GM23338 (cell line): Measurements from ENCODE around the gene IL17REL. TPM values are rescaled to one million over a fixed set of nuclear protein-coding genes. Genes with fewer than 3 reads are reported as not detected.

Experiments
- ATAC-seq: fragments of 200-7000 bp; cut with Tn5 transposase; 3 replicates; pipeline ENCODE4 v1.9.1; 2020
- DNase-seq: peaks from one replicate; pipeline ENCODE4 v3.0.0-alpha.2; 2015; ENCODE audit warnings: low spot score
- H2AFZ ChIP-seq: fragments of 200-600 bp; sonication (generic); 2 replicates; pipeline ENCODE4 v1.8.0; 2016; ENCODE audit warnings: antibody characterized with exemption, mild to moderate bottlenecking, moderate library complexity
- H3F3A ChIP-seq: fragments of 200-600 bp; sonication (generic); replicated peaks from 2 replicates; pipeline ENCODE4 v1.8.0; 2017; ENCODE audit warnings: antibody characterized with exemption, mixed run types, low read depth
- H3K27ac ChIP-seq: fragments of 200-600 bp; sonication (generic); 2 replicates; pipeline ENCODE4 v1.6.1; 2016; ENCODE audit warnings: low read depth
- H3K27me3 ChIP-seq: fragments of 200-600 bp; sonication (generic); 2 replicates; pipeline ENCODE4 v1.8.0; 2016; ENCODE audit warnings: mild to moderate bottlenecking, mixed run types, moderate library complexity; ENCODE audit not compliant: insufficient read depth
- H3K36me3 ChIP-seq: fragments of 200-600 bp; sonication (generic); 2 replicates; pipeline ENCODE4 v1.8.0; 2016; ENCODE audit warnings: mild to moderate bottlenecking; ENCODE audit not compliant: insufficient read depth
- H3K4me1 ChIP-seq: fragments of 200-600 bp; sonication (generic); 2 replicates; pipeline ENCODE4 v1.8.0; 2016; ENCODE audit warnings: mild to moderate bottlenecking, moderate library complexity; ENCODE audit not compliant: insufficient read depth
- H3K4me2 ChIP-seq: fragments of 200-600 bp; sonication (generic); 2 replicates; pipeline ENCODE4 v1.7.1; 2017; ENCODE audit warnings: mixed run types
- H3K4me3 ChIP-seq: fragments of 200-600 bp; sonication (generic); 2 replicates; pipeline ENCODE4 v1.6.1; 2016; ENCODE audit warnings: mixed run types
- H3K79me2 ChIP-seq: fragments of 200-600 bp; sonication (generic); replicated peaks from 2 replicates; pipeline ENCODE4 v1.8.0; 2017; ENCODE audit warnings: mild to moderate bottlenecking; ENCODE audit not compliant: insufficient read depth
- H3K9me2 ChIP-seq: fragments of 200-600 bp; sonication (generic); 2 replicates; pipeline ENCODE4 v1.8.0; 2017; ENCODE audit not compliant: insufficient read depth
- H4K20me1 ChIP-seq: fragments of 200-600 bp; sonication (generic); replicated peaks from 2 replicates; pipeline ENCODE4 v1.8.0; 2017; ENCODE audit warnings: mild to moderate bottlenecking; ENCODE audit not compliant: insufficient read depth
- H3K27ac Mint-ChIP-seq: 2 replicates; pipeline ENCODE4 v1.8.0; 2020; ENCODE audit warnings: inconsistent platforms, mild to moderate bottlenecking, moderate library complexity, mixed read lengths
- H3K27me3 Mint-ChIP-seq: 3 replicates; pipeline ENCODE4 v1.8.0; 2022; ENCODE audit warnings: low read depth, mild to moderate bottlenecking, moderate library complexity, mixed read lengths, inconsistent platforms; ENCODE audit not compliant: insufficient read depth, poor library complexity
- H3K36me3 Mint-ChIP-seq: 3 replicates; pipeline ENCODE4 v1.8.0; 2021; ENCODE audit warnings: low read depth, mild to moderate bottlenecking, inconsistent platforms, moderate library complexity, mixed read lengths
- H3K4me1 Mint-ChIP-seq: 3 replicates; pipeline ENCODE4 v1.8.0; 2020; ENCODE audit warnings: mild to moderate bottlenecking, inconsistent platforms, mixed read lengths
- H3K4me3 Mint-ChIP-seq: 3 replicates; pipeline ENCODE4 v1.8.0; 2021; ENCODE audit warnings: moderate library complexity, mild to moderate bottlenecking, inconsistent platforms, mixed read lengths
- H3K9me3 Mint-ChIP-seq: 3 replicates; pipeline ENCODE4 v1.8.0; 2020; ENCODE audit warnings: moderate library complexity, mild to moderate bottlenecking, inconsistent platforms, mixed read lengths
- CREB1 ChIP-seq: fragments of 250-450 bp; sonication (Bioruptor Pico); IDR thresholded peaks from 2 replicates; pipeline ENCODE4 v1.5.0; 2020; ENCODE audit warnings: low read depth, mild to moderate bottlenecking, moderate library complexity
- EZH2 ChIP-seq: fragments of 200-600 bp; sonication (generic); IDR thresholded peaks from one replicate; pipeline ENCODE4 v1.8.0; 2017; ENCODE audit warnings: antibody characterized with exemption, mild to moderate bottlenecking, low read depth; ENCODE audit not compliant: unreplicated experiment
- EZH2phosphoT487 ChIP-seq: fragments of 200-600 bp; sonication (generic); IDR thresholded peaks from one replicate; pipeline ENCODE4 v1.8.1; 2018; ENCODE audit warnings: antibody characterized with exemption; ENCODE audit not compliant: unreplicated experiment
- JUNB ChIP-seq: IDR thresholded peaks from one replicate; pipeline ENCODE4 v1.6.1; 2016; ENCODE audit warnings: antibody characterized with exemption; ENCODE audit not compliant: unreplicated experiment
- NANOG ChIP-seq: IDR thresholded peaks from 2 replicates; pipeline ENCODE4 v1.6.1; 2016; ENCODE audit warnings: antibody characterized with exemption, borderline replicate concordance
- POLR2AphosphoS5 ChIP-seq: IDR thresholded peaks from 2 replicates; pipeline ENCODE4 v1.6.1; 2016; ENCODE audit warnings: antibody characterized with exemption, low read depth
- STAT1 ChIP-seq: IDR thresholded peaks from one replicate; pipeline ENCODE4 v1.6.1; 2016; ENCODE audit warnings: antibody characterized with exemption; ENCODE audit not compliant: unreplicated experiment
- ZNF114 ChIP-seq: fragments of 250-450 bp; sonication (Bioruptor Pico); IDR thresholded peaks from 2 replicates; pipeline ENCODE4 v1.5.0; 2020; ENCODE audit warnings: mild to moderate bottlenecking, moderate library complexity
- ZNF331 ChIP-seq: fragments of 250-450 bp; sonication (Bioruptor Pico); IDR thresholded peaks from 2 replicates; pipeline ENCODE4 v1.5.0; 2020; ENCODE audit warnings: low read depth, mild to moderate bottlenecking, moderate library complexity
- polyA plus RNA-seq: library from polyadenylated mRNA; unstranded; fragments of >200 nt; fragmentation: Nextera tagmentation; extraction: Ambion mirVana; gene quantifications from 2 replicates; pipeline ENCODE4 v1.2.1, GENCODE V29; 2016
- total RNA-seq: library from RNA; depleted of rRNA; stranded (reverse); fragments of >200 nt; shearing (Covaris generic); gene quantifications from 2 replicates; pipeline ENCODE4 v1.2.3, GENCODE V29; 2014
- TF ChIP-seq, protein P1 (sequence below): IDR thresholded peaks from one replicate; pipeline ENCODE4 v1.6.1; 2018; ENCODE audit warnings: antibody characterized with exemption; ENCODE audit not compliant: unreplicated experiment
- TF ChIP-seq, protein P2 (sequence below), 2 experiments: fragments of 200-600 bp in 1 of 2; sonication (generic) in 1 of 2; conservative IDR thresholded peaks; 2 replicates each; pipeline versions ENCODE4 v1.5.1 to v1.6.1; 2016 to 2017; ENCODE audit warnings: antibody characterized with exemption in 2 of 2, low read depth in 2 of 2, mild to moderate bottlenecking in 2 of 2, moderate library complexity in 1 of 2
- TF ChIP-seq, protein P3 (sequence below): fragments of 250-450 bp; sonication (Bioruptor Pico); IDR thresholded peaks from 2 replicates; pipeline ENCODE4 v1.5.0; 2020; ENCODE audit warnings: mild to moderate bottlenecking, moderate library complexity

The IL17REL gene
- total and polyA plus RNA-seq, 2 experiments from 2014 or later, result 0.31 TPM; not detected in 1

DNA sequence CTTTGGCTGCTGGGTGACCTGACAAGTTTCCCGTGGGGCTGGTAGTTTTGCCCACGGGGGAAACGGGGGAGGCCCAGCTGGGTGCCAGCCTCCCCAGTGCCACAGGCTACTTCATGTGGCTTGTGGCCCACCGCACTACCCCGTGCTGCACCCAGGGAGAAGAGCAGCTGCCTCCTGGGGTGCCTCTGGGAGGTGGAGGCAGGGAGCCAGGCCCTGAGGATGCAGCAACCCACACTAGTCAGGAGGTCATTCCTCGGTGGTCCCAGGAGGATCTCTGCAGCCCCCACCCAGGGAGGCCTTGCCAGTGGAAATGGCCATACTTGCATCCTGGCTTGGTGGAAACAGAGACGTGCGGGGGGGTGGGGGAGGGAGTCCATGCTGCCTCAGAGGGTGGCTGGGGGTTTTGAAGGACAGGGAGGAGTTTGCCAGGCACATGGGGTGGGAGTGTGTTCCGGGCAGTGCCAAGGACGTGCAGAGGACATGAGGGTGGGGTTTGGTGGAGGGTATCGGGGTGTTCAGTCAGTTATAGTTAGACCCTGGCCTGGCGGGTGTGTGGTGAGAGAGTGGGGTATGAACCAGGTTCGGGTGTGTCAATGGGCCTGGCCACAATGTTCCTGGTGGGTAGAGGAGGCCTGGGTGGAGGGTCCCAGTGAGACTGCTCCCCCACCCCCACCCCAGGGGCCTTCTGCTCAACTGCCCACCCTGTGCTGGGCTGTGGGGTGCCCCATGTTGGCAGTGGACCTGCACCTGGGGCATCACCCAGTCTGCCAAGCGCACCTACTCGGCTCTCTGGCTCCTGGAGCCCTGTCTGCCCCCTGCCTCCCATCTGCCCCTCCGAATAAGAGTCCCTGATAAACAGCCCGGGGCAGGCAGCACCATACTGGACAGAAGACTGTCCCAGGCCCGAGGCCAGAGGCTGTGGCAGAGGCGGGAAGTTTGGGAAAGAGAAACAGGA lies 48.2 kb downstream of the IL17REL start (continued):
- TF ChIP-seq EZH2 (no peak), POLR2AphosphoS5 (no peak)

DNA sequence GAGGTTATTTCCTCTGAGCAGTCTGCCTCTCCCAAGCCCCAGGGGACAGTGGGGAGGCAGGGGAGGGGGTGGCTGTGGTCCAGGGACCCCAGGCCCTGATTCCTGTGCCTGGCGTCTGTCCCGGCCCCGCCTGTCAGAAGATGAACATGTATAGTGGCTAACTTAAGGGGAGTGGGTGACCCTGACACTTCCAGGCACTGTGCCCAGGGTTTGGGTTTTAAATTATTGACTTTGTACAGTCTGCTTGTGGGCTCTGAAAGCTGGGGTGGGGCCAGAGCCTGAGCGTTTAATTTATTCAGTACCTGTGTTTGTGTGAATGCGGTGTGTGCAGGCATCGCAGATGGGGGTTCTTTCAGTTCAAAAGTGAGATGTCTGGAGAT lies 48.9 kb downstream of the IL17REL start:
- Mint-ChIP-seq H3K9me3 (no peaks in the 10 kb centered on the region; the same call in 2 of the 3 replicates), H3K27me3 (peaks cover 9% of the 10 kb centered on the region), H3K4me3 (peak overlapping the region; percentile 26; the same call in 2 of the 3 replicates), H3K27ac (no peak overlapping the region), H3K4me1 (peaks cover 9% of the 10 kb centered on the region), H3K36me3 (peaks cover 19% of the 10 kb centered on the region)
- DNase-seq, result no peak
- H3K9me2 ChIP-seq, result no peaks in the 10 kb centered on the region
- no peaks in the 10 kb centered on the region for H3F3A ChIP-seq
- H3K36me3 ChIP-seq, result no peaks in the 10 kb centered on the region
- no peak overlapping the region for H3K4me2 ChIP-seq
- no peak overlapping the region for H3K27ac ChIP-seq
- 0 out of 2 replicates have a peak, but pooled peaks cover 5% of the 10 kb centered on the region for H4K20me1 ChIP-seq
- peaks cover 14% of the 10 kb centered on the region for H3K79me2 ChIP-seq
- no peak overlapping the region for H3K4me3 ChIP-seq
- no peak for ATAC-seq
- H3K4me1 ChIP-seq, result no peaks in the 10 kb centered on the region
- peaks cover 20% of the 10 kb centered on the region for H3K27me3 ChIP-seq
- no peak overlapping the region for H2AFZ ChIP-seq
- TF ChIP-seq, protein P1, sequence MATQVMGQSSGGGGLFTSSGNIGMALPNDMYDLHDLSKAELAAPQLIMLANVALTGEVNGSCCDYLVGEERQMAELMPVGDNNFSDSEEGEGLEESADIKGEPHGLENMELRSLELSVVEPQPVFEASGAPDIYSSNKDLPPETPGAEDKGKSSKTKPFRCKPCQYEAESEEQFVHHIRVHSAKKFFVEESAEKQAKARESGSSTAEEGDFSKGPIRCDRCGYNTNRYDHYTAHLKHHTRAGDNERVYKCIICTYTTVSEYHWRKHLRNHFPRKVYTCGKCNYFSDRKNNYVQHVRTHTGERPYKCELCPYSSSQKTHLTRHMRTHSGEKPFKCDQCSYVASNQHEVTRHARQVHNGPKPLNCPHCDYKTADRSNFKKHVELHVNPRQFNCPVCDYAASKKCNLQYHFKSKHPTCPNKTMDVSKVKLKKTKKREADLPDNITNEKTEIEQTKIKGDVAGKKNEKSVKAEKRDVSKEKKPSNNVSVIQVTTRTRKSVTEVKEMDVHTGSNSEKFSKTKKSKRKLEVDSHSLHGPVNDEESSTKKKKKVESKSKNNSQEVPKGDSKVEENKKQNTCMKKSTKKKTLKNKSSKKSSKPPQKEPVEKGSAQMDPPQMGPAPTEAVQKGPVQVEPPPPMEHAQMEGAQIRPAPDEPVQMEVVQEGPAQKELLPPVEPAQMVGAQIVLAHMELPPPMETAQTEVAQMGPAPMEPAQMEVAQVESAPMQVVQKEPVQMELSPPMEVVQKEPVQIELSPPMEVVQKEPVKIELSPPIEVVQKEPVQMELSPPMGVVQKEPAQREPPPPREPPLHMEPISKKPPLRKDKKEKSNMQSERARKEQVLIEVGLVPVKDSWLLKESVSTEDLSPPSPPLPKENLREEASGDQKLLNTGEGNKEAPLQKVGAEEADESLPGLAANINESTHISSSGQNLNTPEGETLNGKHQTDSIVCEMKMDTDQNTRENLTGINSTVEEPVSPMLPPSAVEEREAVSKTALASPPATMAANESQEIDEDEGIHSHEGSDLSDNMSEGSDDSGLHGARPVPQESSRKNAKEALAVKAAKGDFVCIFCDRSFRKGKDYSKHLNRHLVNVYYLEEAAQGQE, result no peak
- TF ChIP-seq EZH2, result no peak
- no peak for TF ChIP-seq CREB1 (CRISPR knock-in tag)
- TF ChIP-seq POLR2AphosphoS5, result no peak
- no peak for TF ChIP-seq ZNF331 (CRISPR knock-in tag)
- no peak for TF ChIP-seq ZNF114 (CRISPR knock-in tag)
- no peak for TF ChIP-seq EZH2phosphoT487
- TF ChIP-seq, protein P2, sequence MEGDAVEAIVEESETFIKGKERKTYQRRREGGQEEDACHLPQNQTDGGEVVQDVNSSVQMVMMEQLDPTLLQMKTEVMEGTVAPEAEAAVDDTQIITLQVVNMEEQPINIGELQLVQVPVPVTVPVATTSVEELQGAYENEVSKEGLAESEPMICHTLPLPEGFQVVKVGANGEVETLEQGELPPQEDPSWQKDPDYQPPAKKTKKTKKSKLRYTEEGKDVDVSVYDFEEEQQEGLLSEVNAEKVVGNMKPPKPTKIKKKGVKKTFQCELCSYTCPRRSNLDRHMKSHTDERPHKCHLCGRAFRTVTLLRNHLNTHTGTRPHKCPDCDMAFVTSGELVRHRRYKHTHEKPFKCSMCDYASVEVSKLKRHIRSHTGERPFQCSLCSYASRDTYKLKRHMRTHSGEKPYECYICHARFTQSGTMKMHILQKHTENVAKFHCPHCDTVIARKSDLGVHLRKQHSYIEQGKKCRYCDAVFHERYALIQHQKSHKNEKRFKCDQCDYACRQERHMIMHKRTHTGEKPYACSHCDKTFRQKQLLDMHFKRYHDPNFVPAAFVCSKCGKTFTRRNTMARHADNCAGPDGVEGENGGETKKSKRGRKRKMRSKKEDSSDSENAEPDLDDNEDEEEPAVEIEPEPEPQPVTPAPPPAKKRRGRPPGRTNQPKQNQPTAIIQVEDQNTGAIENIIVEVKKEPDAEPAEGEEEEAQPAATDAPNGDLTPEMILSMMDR (conservative IDR thresholded peaks at IDR 0.05; ENCODE audit: low read depth in 2 of 2), result no peak
- TF ChIP-seq, protein P3, sequence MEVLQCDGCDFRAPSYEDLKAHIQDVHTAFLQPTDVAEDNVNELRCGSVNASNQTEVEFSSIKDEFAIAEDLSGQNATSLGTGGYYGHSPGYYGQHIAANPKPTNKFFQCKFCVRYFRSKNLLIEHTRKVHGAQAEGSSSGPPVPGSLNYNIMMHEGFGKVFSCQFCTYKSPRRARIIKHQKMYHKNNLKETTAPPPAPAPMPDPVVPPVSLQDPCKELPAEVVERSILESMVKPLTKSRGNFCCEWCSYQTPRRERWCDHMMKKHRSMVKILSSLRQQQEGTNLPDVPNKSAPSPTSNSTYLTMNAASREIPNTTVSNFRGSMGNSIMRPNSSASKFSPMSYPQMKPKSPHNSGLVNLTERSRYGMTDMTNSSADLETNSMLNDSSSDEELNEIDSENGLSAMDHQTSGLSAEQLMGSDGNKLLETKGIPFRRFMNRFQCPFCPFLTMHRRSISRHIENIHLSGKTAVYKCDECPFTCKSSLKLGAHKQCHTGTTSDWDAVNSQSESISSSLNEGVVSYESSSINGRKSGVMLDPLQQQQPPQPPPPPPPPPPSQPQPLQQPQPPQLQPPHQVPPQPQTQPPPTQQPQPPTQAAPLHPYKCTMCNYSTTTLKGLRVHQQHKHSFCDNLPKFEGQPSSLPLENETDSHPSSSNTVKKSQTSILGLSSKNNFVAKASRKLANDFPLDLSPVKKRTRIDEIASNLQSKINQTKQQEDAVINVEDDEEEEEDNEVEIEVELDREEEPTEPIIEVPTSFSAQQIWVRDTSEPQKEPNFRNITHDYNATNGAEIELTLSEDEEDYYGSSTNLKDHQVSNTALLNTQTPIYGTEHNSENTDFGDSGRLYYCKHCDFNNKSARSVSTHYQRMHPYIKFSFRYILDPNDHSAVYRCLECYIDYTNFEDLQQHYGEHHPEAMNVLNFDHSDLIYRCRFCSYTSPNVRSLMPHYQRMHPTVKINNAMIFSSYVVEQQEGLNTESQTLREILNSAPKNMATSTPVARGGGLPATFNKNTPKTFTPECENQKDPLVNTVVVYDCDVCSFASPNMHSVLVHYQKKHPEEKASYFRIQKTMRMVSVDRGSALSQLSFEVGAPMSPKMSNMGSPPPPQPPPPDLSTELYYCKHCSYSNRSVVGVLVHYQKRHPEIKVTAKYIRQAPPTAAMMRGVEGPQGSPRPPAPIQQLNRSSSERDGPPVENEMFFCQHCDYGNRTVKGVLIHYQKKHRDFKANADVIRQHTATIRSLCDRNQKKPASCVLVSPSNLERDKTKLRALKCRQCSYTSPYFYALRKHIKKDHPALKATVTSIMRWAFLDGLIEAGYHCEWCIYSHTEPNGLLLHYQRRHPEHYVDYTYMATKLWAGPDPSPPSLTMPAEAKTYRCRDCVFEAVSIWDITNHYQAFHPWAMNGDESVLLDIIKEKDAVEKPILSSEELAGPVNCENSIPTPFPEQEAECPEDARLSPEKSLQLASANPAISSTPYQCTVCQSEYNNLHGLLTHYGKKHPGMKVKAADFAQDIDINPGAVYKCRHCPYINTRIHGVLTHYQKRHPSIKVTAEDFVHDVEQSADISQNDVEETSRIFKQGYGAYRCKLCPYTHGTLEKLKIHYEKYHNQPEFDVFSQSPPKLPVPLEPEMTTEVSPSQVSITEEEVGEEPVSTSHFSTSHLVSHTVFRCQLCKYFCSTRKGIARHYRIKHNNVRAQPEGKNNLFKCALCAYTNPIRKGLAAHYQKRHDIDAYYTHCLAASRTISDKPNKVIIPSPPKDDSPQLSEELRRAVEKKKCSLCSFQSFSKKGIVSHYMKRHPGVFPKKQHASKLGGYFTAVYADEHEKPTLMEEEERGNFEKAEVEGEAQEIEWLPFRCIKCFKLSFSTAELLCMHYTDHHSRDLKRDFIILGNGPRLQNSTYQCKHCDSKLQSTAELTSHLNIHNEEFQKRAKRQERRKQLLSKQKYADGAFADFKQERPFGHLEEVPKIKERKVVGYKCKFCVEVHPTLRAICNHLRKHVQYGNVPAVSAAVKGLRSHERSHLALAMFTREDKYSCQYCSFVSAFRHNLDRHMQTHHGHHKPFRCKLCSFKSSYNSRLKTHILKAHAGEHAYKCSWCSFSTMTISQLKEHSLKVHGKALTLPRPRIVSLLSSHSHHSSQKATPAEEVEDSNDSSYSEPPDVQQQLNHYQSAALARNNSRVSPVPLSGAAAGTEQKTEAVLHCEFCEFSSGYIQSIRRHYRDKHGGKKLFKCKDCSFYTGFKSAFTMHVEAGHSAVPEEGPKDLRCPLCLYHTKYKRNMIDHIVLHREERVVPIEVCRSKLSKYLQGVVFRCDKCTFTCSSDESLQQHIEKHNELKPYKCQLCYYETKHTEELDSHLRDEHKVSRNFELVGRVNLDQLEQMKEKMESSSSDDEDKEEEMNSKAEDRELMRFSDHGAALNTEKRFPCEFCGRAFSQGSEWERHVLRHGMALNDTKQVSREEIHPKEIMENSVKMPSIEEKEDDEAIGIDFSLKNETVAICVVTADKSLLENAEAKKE (CRISPR knock-in tag), result no peak
- TF ChIP-seq NANOG, result no peak
- TF ChIP-seq JUNB, result no peak
- no peak for TF ChIP-seq STAT1
